K562 (cell line): ENCODE results near the gene CENPU. TPM values are rescaled to one million over a fixed set of nuclear protein-coding genes. Genes with fewer than 3 reads are reported as not detected.

Experiments
- ATAC-seq: fragments of 200-7000 bp; cut with Tn5 transposase; 3 replicates; pipeline ENCODE4 v1.9.1; 2020; ENCODE audit warnings: moderate library complexity
- BruUV-seq: library from RNA; stranded (reverse); fragments of 400-500 nt; replicated peaks from 2 replicates; lab custom pipeline; 2021; lab: Mats Ljungman, UMichigan
- CTCF ChIA-PET: fragments of 300-600 bp; formaldehyde crosslinking; extraction: SDS; loops from one replicate; lab custom pipeline; 2021; ENCODE audit warnings: low intra/inter-chr PET ratio; lab: Yijun Ruan, JAX
- POLR2A ChIA-PET: fragments of 300-600, 350-650 bp; sonication (Branson Sonifier 250); formaldehyde crosslinking; extraction: SDS; loops from one replicate; lab custom pipeline; 2021; ENCODE audit warnings: antibody characterized with exemption, inconsistent platforms; lab: Yijun Ruan, JAX
- DNase-seq, 4 experiments: peaks; one replicate each; pipeline versions ENCODE4 v3.0.0 to v3.0.0-alpha.2; 2011 to 2018; ENCODE audit warnings: low spot score in 3 of 4, mixed read lengths in 3 of 4; ENCODE audit errors: extremely low read depth in 1 of 4
- FAIRE-seq: peaks from 2 replicates; lab custom pipeline; 2011; peaks lifted over from hg19 to GRCh38; lab: Jason Lieb, UNC
- H2AFZ ChIP-seq: 2 replicates; pipeline ENCODE4 v1.6.0; 2011; ENCODE audit warnings: low read depth, low read length, control low read depth, inconsistent platforms
- H3K27ac ChIP-seq: fragments of 200-600 bp; 3 replicates; pipeline ENCODE4 v1.8.0; 2011; ENCODE audit warnings: low read depth, mild to moderate bottlenecking, control low read depth, inconsistent platforms, low read length, moderate library complexity, mixed read lengths; ENCODE audit errors: extremely low read depth
- H3K27me3 ChIP-seq, 2 experiments: fragments of 300-600 bp in 1 of 2; 2 replicates in 1 of 2; 3 replicates in 1 of 2; pipeline versions ENCODE4 v1.6.0 to v1.8.0; 2011; ENCODE audit warnings: inconsistent platforms in 2 of 2, low read length in 2 of 2, mild to moderate bottlenecking in 1 of 2, mixed read lengths in 1 of 2, moderate library complexity in 1 of 2; ENCODE audit not compliant: control insufficient read depth in 2 of 2, insufficient read depth in 2 of 2
- H3K36me3 ChIP-seq: fragments of 300-600 bp; 3 replicates; pipeline ENCODE4 v1.8.0; 2011; ENCODE audit warnings: mild to moderate bottlenecking, low read length, inconsistent platforms; ENCODE audit not compliant: control insufficient read depth, insufficient read depth
- H3K4me1 ChIP-seq, 2 experiments: fragments of 200-600 bp in 1 of 2; replicated peaks in 1 of 2; 2 replicates in 1 of 2; 3 replicates in 1 of 2; pipeline versions ENCODE4 v1.5.1 to v1.8.0; 2011; ENCODE audit warnings: inconsistent platforms in 2 of 2, low read length in 2 of 2, mild to moderate bottlenecking in 1 of 2, mixed read lengths in 1 of 2, moderate library complexity in 1 of 2; ENCODE audit not compliant: control insufficient read depth in 2 of 2, insufficient read depth in 2 of 2
- H3K4me2 ChIP-seq: 2 replicates; pipeline ENCODE4 v1.6.1; 2011; ENCODE audit warnings: low read length, control low read depth, inconsistent platforms, mixed read lengths; ENCODE audit not compliant: insufficient read depth
- H3K4me3 ChIP-seq: fragments of 200-600 bp; sonication (generic), shearing (Covaris generic); 2 replicates; pipeline ENCODE4 v1.5.1; 2016; ENCODE audit warnings: control low read depth, inconsistent platforms
- H3K79me2 ChIP-seq: fragments of 200-600 bp; 3 replicates; pipeline ENCODE4 v1.8.0; 2011; ENCODE audit warnings: low read length, inconsistent platforms; ENCODE audit not compliant: control insufficient read depth, insufficient read depth
- H3K9ac ChIP-seq, 2 experiments: 2 replicates each; pipeline versions ENCODE4 v1.6.0 to v1.6.1; 2011; ENCODE audit warnings: low read depth in 2 of 2, low read length in 2 of 2, control low read depth in 1 of 2, inconsistent platforms in 1 of 2, mild to moderate bottlenecking in 1 of 2, mixed read lengths in 1 of 2; ENCODE audit not compliant: insufficient read depth in 1 of 2
- H3K9me1 ChIP-seq: one replicate; pipeline ENCODE4 v1.6.0; 2011; ENCODE audit warnings: inconsistent platforms, mild to moderate bottlenecking, low read length, moderate library complexity; ENCODE audit not compliant: control insufficient read depth, insufficient read depth
- H3K9me3 ChIP-seq: replicated peaks from 2 replicates; pipeline ENCODE4 v1.5.1; 2011; ENCODE audit warnings: low read depth, low read length, inconsistent platforms; ENCODE audit not compliant: control insufficient read depth, insufficient read depth
- H4K20me1 ChIP-seq: replicated peaks from 2 replicates; pipeline ENCODE4 v1.6.1; 2011; ENCODE audit warnings: low read length, inconsistent platforms, mixed read lengths; ENCODE audit not compliant: control insufficient read depth, insufficient read depth
- ARID2 ChIP-seq: fragments of 450-650 bp; IDR thresholded peaks from 2 replicates; pipeline ENCODE4 v1.6.1; 2017; ENCODE audit warnings: antibody characterized with exemption, mild to moderate bottlenecking
- BDP1 ChIP-seq: IDR thresholded peaks from 3 replicates; pipeline ENCODE4 v1.6.1; 2011; ENCODE audit not compliant: insufficient read length, insufficient read depth
- FOS ChIP-seq: IDR thresholded peaks from 3 replicates; pipeline ENCODE4 v1.6.1; 2011; ENCODE audit not compliant: insufficient read length; ENCODE audit errors: extremely low read depth
- GATAD2B ChIP-seq: fragments of 450-650 bp; IDR thresholded peaks from 2 replicates; pipeline ENCODE4 v1.6.1; 2017; ENCODE audit warnings: mild to moderate bottlenecking, borderline replicate concordance
- NCOR1 ChIP-seq: fragments of 450-650 bp; IDR thresholded peaks from 2 replicates; pipeline ENCODE4 v1.6.1; 2016; ENCODE audit warnings: mild to moderate bottlenecking, moderate library complexity
- NR1H2 ChIP-seq: sonication (generic); formaldehyde crosslinking; IDR thresholded peaks from 2 replicates; pipeline ENCODE4 v1.4.0; 2020; ENCODE audit warnings: mild to moderate bottlenecking, missing genetic modification reagents
- POLR2A ChIP-seq: fragments of 450-650 bp; conservative IDR thresholded peaks from 2 replicates; pipeline ENCODE4 v1.6.1; 2016
- TCF3 ChIP-seq: sonication (generic); formaldehyde crosslinking; IDR thresholded peaks from 2 replicates; pipeline ENCODE4 v1.4.0; 2020; ENCODE audit warnings: mild to moderate bottlenecking, missing genetic modification reagents
- THRAP3 ChIP-seq: fragments of 450-650 bp; IDR thresholded peaks from 2 replicates; pipeline ENCODE4 v1.6.1; 2016; ENCODE audit warnings: mild to moderate bottlenecking, inconsistent platforms, borderline replicate concordance
- ZNF316 ChIP-seq: fragments of 450-650 bp; IDR thresholded peaks from 2 replicates; pipeline ENCODE4 v1.6.1; 2016
- ZNF561 ChIP-seq: fragments of 450-650 bp; formaldehyde crosslinking; conservative IDR thresholded peaks from 2 replicates; pipeline ENCODE4 v1.4.0; 2020; ENCODE audit warnings: mild to moderate bottlenecking, moderate library complexity
- WGBS: fragments of 100-300 bp; shearing (Covaris generic); methylation state at CpG from one replicate; pipeline ENCODE4 v1.1.6; 2016; ENCODE audit warnings: low coverage, mixed read lengths; ENCODE audit not compliant: insufficient coverage; ENCODE audit errors: missing lambda C conversion rate; 5-methylcytosine and 5-hydroxymethylcytosine counted together
- in situ Hi-C: fragments of 300-500 bp; cut with MboI; formaldehyde crosslinking; loops from 4 replicates; pipeline ENCODE4 v1.15.0; 2018; ENCODE audit warnings: inconsistent platforms, mixed read lengths
- intact Hi-C: fragments of 100-400 bp; cut with micrococcal nuclease; formaldehyde crosslinking; loops from 2 replicates; pipeline ENCODE4 v1.14.2; 2022
- polyA plus RNA-seq, 8 experiments: library from polyadenylated mRNA; depleted of rRNA in 4 of 8; stranded (reverse) in 5 of 8; unstranded in 3 of 8; fragments of >200 nt; fragmentation: Nextera tagmentation in 2 of 8; fragmentation: Illumina TruSeq in 1 of 8; extraction: Ambion mirVana in 2 of 8; extraction: Trizol in 1 of 8; gene quantifications; 2 replicates each; pipeline versions ENCODE4 v1.2.1 to v1.2.3, GENCODE V29; 2011 to 2014; ENCODE audit warnings: inconsistent platforms in 1 of 8, missing spikeins in 1 of 8
- total RNA-seq, 7 experiments: library from RNA; depleted of rRNA in 6 of 7; stranded (reverse); fragments of >200 nt in 6 of 7; fragmentation: Illumina TruSeq in 2 of 7; extraction: Trizol in 2 of 7; gene quantifications; 2 replicates each; pipeline versions ENCODE4 v1.2.1 to v1.2.3, GENCODE V29; 2011 to 2021; ENCODE audit warnings: low replicate concordance in 1 of 7
- TF ChIP-seq, protein P1 (sequence below): fragments of 450-650 bp; IDR thresholded peaks from 2 replicates; pipeline ENCODE4 v1.6.1; 2016; ENCODE audit warnings: mild to moderate bottlenecking, moderate library complexity
- TF ChIP-seq, protein P2 (sequence below): sonication (generic); formaldehyde crosslinking; IDR thresholded peaks from 2 replicates; pipeline ENCODE4 v1.8.1; 2023; ENCODE audit warnings: mild to moderate bottlenecking, missing genetic modification reagents

The CENPU gene
- total and polyA plus RNA-seq, 9 of the 15 experiments (the other 6 are each of a cell fraction or from before 2014, with no cell fraction given), result 39.4 to 98.7 (median 84.3) TPM

DNA sequence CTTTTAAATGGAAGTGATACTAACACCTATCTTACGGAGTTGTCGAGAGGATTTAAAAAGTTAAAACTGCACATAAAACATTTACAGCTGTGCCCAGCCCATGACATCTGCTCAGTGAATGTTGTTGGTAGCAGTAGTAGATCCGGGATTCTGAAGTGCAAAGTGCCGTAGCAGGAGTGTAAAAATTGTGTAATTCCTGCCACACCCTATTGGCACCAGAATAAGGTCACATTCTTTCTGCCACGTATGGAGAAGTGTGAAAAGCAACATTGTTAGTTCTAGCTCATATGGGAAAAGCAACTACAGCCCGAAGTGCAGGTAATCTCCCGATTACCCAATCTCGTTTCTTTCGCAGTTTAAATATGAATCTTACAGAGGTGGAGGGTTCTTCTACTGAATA, 53.2 kb downstream of the CENPU start:
- Histone ChIP-seq H3K79me2 (no peaks in the 10 kb centered on the region), H3K36me3 (no peaks in the 10 kb centered on the region; the same call in 2 of the 3 replicates), H2AFZ (no peak overlapping the region), H4K20me1 (no peaks in the 10 kb centered on the region), H3K4me1 (peaks cover 11 to 13% of the 10 kb centered on the region in 2 experiments; a peak in 4 of 5 replicates), H3K9ac (no peak overlapping the region), H3K9me3 (0 out of 2 replicates have a peak, but pooled peaks cover 3% of the 10 kb centered on the region), H3K27me3 (no peaks in the 10 kb centered on the region), H3K4me2 (no peak overlapping the region), H3K4me3 (no peak overlapping the region), H3K9me1 (peaks cover 5% of the 10 kb centered on the region), H3K27ac (no peak overlapping the region)
- POLR2A ChIA-PET, result no interaction called here
- in situ Hi-C loops, result no loop called here
- CTCF ChIA-PET, result no interaction called here
- FAIRE-seq (no peak), ATAC-seq (no peak), DNase-seq (no peak)
- WGBS, result 94% methylated on average over 9 of the region's 9 CpGs
- no TSS peak for BruUV-seq
- intact Hi-C loops, result no loop called here
- TF ChIP-seq POLR2A (no peak), NCOR1 (no peak), THRAP3 (no peak), FOS (no peak), NR1H2 (CRISPR knock-in tag) (no peak), BDP1 (no peak), ZNF316 (no peak), TCF3 (CRISPR knock-in tag) (no peak), GATAD2B (no peak), ARID2 (no peak), ZNF561 (CRISPR knock-in tag) (no peak)
- TF ChIP-seq, protein P1, sequence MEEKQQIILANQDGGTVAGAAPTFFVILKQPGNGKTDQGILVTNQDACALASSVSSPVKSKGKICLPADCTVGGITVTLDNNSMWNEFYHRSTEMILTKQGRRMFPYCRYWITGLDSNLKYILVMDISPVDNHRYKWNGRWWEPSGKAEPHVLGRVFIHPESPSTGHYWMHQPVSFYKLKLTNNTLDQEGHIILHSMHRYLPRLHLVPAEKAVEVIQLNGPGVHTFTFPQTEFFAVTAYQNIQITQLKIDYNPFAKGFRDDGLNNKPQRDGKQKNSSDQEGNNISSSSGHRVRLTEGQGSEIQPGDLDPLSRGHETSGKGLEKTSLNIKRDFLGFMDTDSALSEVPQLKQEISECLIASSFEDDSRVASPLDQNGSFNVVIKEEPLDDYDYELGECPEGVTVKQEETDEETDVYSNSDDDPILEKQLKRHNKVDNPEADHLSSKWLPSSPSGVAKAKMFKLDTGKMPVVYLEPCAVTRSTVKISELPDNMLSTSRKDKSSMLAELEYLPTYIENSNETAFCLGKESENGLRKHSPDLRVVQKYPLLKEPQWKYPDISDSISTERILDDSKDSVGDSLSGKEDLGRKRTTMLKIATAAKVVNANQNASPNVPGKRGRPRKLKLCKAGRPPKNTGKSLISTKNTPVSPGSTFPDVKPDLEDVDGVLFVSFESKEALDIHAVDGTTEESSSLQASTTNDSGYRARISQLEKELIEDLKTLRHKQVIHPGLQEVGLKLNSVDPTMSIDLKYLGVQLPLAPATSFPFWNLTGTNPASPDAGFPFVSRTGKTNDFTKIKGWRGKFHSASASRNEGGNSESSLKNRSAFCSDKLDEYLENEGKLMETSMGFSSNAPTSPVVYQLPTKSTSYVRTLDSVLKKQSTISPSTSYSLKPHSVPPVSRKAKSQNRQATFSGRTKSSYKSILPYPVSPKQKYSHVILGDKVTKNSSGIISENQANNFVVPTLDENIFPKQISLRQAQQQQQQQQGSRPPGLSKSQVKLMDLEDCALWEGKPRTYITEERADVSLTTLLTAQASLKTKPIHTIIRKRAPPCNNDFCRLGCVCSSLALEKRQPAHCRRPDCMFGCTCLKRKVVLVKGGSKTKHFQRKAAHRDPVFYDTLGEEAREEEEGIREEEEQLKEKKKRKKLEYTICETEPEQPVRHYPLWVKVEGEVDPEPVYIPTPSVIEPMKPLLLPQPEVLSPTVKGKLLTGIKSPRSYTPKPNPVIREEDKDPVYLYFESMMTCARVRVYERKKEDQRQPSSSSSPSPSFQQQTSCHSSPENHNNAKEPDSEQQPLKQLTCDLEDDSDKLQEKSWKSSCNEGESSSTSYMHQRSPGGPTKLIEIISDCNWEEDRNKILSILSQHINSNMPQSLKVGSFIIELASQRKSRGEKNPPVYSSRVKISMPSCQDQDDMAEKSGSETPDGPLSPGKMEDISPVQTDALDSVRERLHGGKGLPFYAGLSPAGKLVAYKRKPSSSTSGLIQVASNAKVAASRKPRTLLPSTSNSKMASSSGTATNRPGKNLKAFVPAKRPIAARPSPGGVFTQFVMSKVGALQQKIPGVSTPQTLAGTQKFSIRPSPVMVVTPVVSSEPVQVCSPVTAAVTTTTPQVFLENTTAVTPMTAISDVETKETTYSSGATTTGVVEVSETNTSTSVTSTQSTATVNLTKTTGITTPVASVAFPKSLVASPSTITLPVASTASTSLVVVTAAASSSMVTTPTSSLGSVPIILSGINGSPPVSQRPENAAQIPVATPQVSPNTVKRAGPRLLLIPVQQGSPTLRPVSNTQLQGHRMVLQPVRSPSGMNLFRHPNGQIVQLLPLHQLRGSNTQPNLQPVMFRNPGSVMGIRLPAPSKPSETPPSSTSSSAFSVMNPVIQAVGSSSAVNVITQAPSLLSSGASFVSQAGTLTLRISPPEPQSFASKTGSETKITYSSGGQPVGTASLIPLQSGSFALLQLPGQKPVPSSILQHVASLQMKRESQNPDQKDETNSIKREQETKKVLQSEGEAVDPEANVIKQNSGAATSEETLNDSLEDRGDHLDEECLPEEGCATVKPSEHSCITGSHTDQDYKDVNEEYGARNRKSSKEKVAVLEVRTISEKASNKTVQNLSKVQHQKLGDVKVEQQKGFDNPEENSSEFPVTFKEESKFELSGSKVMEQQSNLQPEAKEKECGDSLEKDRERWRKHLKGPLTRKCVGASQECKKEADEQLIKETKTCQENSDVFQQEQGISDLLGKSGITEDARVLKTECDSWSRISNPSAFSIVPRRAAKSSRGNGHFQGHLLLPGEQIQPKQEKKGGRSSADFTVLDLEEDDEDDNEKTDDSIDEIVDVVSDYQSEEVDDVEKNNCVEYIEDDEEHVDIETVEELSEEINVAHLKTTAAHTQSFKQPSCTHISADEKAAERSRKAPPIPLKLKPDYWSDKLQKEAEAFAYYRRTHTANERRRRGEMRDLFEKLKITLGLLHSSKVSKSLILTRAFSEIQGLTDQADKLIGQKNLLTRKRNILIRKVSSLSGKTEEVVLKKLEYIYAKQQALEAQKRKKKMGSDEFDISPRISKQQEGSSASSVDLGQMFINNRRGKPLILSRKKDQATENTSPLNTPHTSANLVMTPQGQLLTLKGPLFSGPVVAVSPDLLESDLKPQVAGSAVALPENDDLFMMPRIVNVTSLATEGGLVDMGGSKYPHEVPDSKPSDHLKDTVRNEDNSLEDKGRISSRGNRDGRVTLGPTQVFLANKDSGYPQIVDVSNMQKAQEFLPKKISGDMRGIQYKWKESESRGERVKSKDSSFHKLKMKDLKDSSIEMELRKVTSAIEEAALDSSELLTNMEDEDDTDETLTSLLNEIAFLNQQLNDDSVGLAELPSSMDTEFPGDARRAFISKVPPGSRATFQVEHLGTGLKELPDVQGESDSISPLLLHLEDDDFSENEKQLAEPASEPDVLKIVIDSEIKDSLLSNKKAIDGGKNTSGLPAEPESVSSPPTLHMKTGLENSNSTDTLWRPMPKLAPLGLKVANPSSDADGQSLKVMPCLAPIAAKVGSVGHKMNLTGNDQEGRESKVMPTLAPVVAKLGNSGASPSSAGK, result no peak
- TF ChIP-seq, protein P2, sequence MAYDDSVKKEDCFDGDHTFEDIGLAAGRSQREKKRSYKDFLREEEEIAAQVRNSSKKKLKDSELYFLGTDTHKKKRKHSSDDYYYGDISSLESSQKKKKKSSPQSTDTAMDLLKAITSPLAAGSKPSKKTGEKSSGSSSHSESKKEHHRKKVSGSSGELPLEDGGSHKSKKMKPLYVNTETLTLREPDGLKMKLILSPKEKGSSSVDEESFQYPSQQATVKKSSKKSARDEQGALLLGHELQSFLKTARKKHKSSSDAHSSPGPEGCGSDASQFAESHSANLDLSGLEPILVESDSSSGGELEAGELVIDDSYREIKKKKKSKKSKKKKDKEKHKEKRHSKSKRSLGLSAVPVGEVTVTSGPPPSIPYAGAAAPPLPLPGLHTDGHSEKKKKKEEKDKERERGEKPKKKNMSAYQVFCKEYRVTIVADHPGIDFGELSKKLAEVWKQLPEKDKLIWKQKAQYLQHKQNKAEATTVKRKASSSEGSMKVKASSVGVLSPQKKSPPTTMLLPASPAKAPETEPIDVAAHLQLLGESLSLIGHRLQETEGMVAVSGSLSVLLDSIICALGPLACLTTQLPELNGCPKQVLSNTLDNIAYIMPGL (CRISPR knock-in tag), result no peak
